Liver (tissue), 9 donors: ENCODE data around the gene C19orf47. TPM values are rescaled to one million over a fixed set of nuclear protein-coding genes. Genes with fewer than 3 reads are reported as not detected.

Experiments
- DNase-seq: peaks from one replicate; pipeline ENCODE4 v3.0.0-alpha.2; 2017; ENCODE audit warnings: low spot score
- H3K27ac ChIP-seq, 2 donors: one replicate each; pipeline ENCODE4 v1.7.0; 2013; ENCODE audit warnings: inconsistent platforms in 2 of 2, low read length in 2 of 2, control low read depth in 1 of 2, low read depth in 1 of 2, mild to moderate bottlenecking in 1 of 2
- H3K27me3 ChIP-seq, 4 donors: one replicate each; pipeline versions ENCODE4 v1.6.1 to v1.7.0; 2013; ENCODE audit warnings: low read length in 3 of 4, inconsistent platforms in 1 of 4, mild to moderate bottlenecking in 1 of 4, moderate library complexity in 1 of 4; ENCODE audit not compliant: control insufficient read depth in 4 of 4, insufficient read depth in 4 of 4
- H3K36me3 ChIP-seq, 4 donors: one replicate each; pipeline versions ENCODE4 v1.6.1 to v1.7.0; 2013; ENCODE audit warnings: low read length in 3 of 4, mild to moderate bottlenecking in 3 of 4, low read depth in 1 of 4, moderate library complexity in 1 of 4; ENCODE audit not compliant: control insufficient read depth in 4 of 4, insufficient read depth in 3 of 4
- H3K4me1 ChIP-seq, 4 donors: one replicate each; pipeline versions ENCODE4 v1.6.1 to v1.7.0; 2013; ENCODE audit warnings: low read length in 3 of 4, mild to moderate bottlenecking in 3 of 4, moderate library complexity in 1 of 4; ENCODE audit not compliant: control insufficient read depth in 4 of 4, insufficient read depth in 4 of 4
- H3K4me3 ChIP-seq, 3 donors: one replicate each; pipeline versions ENCODE4 v1.6.1 to v1.7.0; 2013; ENCODE audit warnings: low read length in 3 of 3, control low read depth in 1 of 3, low read depth in 1 of 3, mild to moderate bottlenecking in 1 of 3
- H3K9ac ChIP-seq, 2 donors: one replicate each; pipeline ENCODE4 v1.7.0; 2013; ENCODE audit warnings: low read length in 2 of 2, mild to moderate bottlenecking in 2 of 2, moderate library complexity in 2 of 2, control low read depth in 1 of 2, low read depth in 1 of 2
- H3K9me3 ChIP-seq, 4 donors: one replicate each; pipeline versions ENCODE4 v1.6.1 to v1.7.0; 2013; ENCODE audit warnings: low read length in 3 of 4; ENCODE audit not compliant: control insufficient read depth in 4 of 4
- CTCF ChIP-seq: fragments of 150-350 bp; IDR thresholded peaks from 2 replicates; pipeline ENCODE4 v1.5.1; 2017; ENCODE audit warnings: improper control_type of control experiment, low read depth, low read length; ENCODE audit not compliant: missing input control
- FOXA1 ChIP-seq: IDR thresholded peaks from 2 replicates; pipeline ENCODE4 v1.6.1; 2016; ENCODE audit warnings: antibody characterized with exemption
- FOXA2 ChIP-seq: IDR thresholded peaks from 2 replicates; pipeline ENCODE4 v1.6.1; 2016; ENCODE audit warnings: antibody characterized with exemption
- GABPA ChIP-seq, 2 donors: IDR thresholded peaks in 1 of 2; conservative IDR thresholded peaks in 1 of 2; 2 replicates each; pipeline ENCODE4 v1.6.1; 2016; ENCODE audit warnings: antibody characterized with exemption in 2 of 2, mild to moderate bottlenecking in 1 of 2, moderate library complexity in 1 of 2
- HNF4A ChIP-seq, 2 donors: conservative IDR thresholded peaks; 2 replicates each; pipeline ENCODE4 v1.6.1; 2016; ENCODE audit warnings: antibody characterized with exemption in 2 of 2, mild to moderate bottlenecking in 2 of 2
- HNF4G ChIP-seq: IDR thresholded peaks from 2 replicates; pipeline ENCODE4 v1.6.1; 2016; ENCODE audit warnings: antibody characterized with exemption
- JUND ChIP-seq, 2 donors: IDR thresholded peaks; 2 replicates each; pipeline ENCODE4 v1.6.1; 2016; ENCODE audit warnings: antibody characterized with exemption in 2 of 2
- MAX ChIP-seq: IDR thresholded peaks from 2 replicates; pipeline ENCODE4 v1.6.1; 2016; ENCODE audit warnings: antibody characterized with exemption
- NR2F2 ChIP-seq: IDR thresholded peaks from 2 replicates; pipeline ENCODE4 v1.6.1; 2016; ENCODE audit warnings: antibody characterized with exemption
- RAD21 ChIP-seq, 2 donors: IDR thresholded peaks; 2 replicates each; pipeline ENCODE4 v1.6.1; 2016; ENCODE audit warnings: antibody characterized with exemption in 2 of 2, mild to moderate bottlenecking in 2 of 2
- REST ChIP-seq: IDR thresholded peaks from 2 replicates; pipeline ENCODE4 v1.6.1; 2016; ENCODE audit warnings: antibody characterized with exemption, mild to moderate bottlenecking
- SP1 ChIP-seq: IDR thresholded peaks from 2 replicates; pipeline ENCODE4 v1.6.1; 2018; ENCODE audit warnings: antibody characterized with exemption, mild to moderate bottlenecking
- TAF1 ChIP-seq: conservative IDR thresholded peaks from 2 replicates; pipeline ENCODE4 v1.6.1; 2016; ENCODE audit warnings: antibody characterized with exemption, mild to moderate bottlenecking
- YY1 ChIP-seq: IDR thresholded peaks from 2 replicates; pipeline ENCODE4 v1.6.1; 2016; ENCODE audit warnings: antibody characterized with exemption, mild to moderate bottlenecking
- WGBS: extraction: QIAGEN DNeasy Blood & Tissue Kit; methylation state at CpG from one replicate; pipeline ENCODE4 v1.1.7; 2013; 5-methylcytosine and 5-hydroxymethylcytosine counted together
- polyA plus RNA-seq, 2 donors: library from polyadenylated mRNA; stranded (reverse) in 1 of 2; unstranded in 1 of 2; fragments of 200-250 nt in 1 of 2; fragments of >200 nt in 1 of 2; fragmentation: Nextera tagmentation in 1 of 2; extraction: Ambion mirVana in 1 of 2; gene quantifications; one replicate each; pipeline versions ENCODE4 v1.2.1 to v1.2.3, GENCODE V29; 2013 to 2015
- total RNA-seq, 2 donors: library from RNA; depleted of rRNA; stranded (reverse); fragments of >200 nt; gene quantifications; one replicate each; pipeline ENCODE4 v1.2.3, GENCODE V29; 2014
- donor health status: healthy.
- donor health status: healthy.
- donor health status: healthy.
- donor health status: healthy.
- donor health status: healthy.

The C19orf47 gene
- total and polyA plus RNA-seq, 4 donors: 3.9 to 6.0 (median 5.0) TPM

- H3K9me3 ChIP-seq: no peaks in the 10 kb centered on the region
Measured at GRCh38 chr19:40362160-40362559, 14.0 kb upstream of the C19orf47 start.

GRCh38 chr19:40360708-40361241 is 12.6 kb upstream of the C19orf47 start:
- TF ChIP-seq CTCF (no peak), HNF4G (no peak)
- Histone ChIP-seq H3K4me1 (peaks cover 0 to 14% (median 3%) of the 10 kb centered on the region in 4 donors), H3K36me3 (no peaks in the 10 kb centered on the region), H3K9ac (no peak overlapping the region), H3K27ac (no peak overlapping the region), H3K27me3 (no peaks in the 10 kb centered on the region), H3K9me3 (no peaks in the 10 kb centered on the region), H3K4me3 (no peak overlapping the region)
- WGBS: 87% methylated on average over 12 of the region's 12 CpGs
- DNase-seq: no peak

More at GRCh38 chr19:40362160-40362559, 14.0 kb upstream of the C19orf47 start:
- TF ChIP-seq TAF1 (no peak), JUND (IDR thresholded peaks at IDR 0.05) (no peak), SP1 (no peak), FOXA2 (no peak), HNF4A (conservative IDR thresholded peaks at IDR 0.05) (no peak), GABPA (IDR thresholded peaks at IDR 0.05 in 1 of 2, conservative IDR thresholded peaks at IDR 0.05 in 1 of 2) (no peak), CTCF (no peak), YY1 (no peak), FOXA1 (no peak), RAD21 (IDR thresholded peaks at IDR 0.05) (no peak), NR2F2 (no peak), REST (no peak), MAX (no peak)
- Histone ChIP-seq H3K27ac (no peak overlapping the region), H3K9ac (no peak overlapping the region), H3K27me3 (no peaks in the 10 kb centered on the region), H3K4me1 (peaks cover 0 to 11% (median 3%) of the 10 kb centered on the region in 4 donors), H3K36me3 (peaks cover 0 to 4% (median 0%) of the 10 kb centered on the region in 4 donors), H3K4me3 (no peak overlapping the region)
- WGBS: 93% methylated on average over 3 of the region's 3 CpGs
- no peak for DNase-seq
